Endothelial cell (in vitro differentiated cells): ENCODE results near the gene PRSS53. TPM values are rescaled to one million over a fixed set of nuclear protein-coding genes. Genes with fewer than 3 reads are reported as not detected.
A peak's percentile ranks its signal among the peaks of the same experiment; 100 is the strongest.

ENCODE experiments used
- DNase-seq: peaks from one replicate; pipeline ENCODE4 v3.0.0; 2021; ENCODE audit warnings: low spot score
- H3K27ac Mint-ChIP-seq: one replicate; pipeline ENCODE4 v1.8.0; 2021; ENCODE audit warnings: mixed read lengths, inconsistent platforms; ENCODE audit not compliant: unreplicated experiment
- H3K27me3 Mint-ChIP-seq: one replicate; pipeline ENCODE4 v1.8.0; 2021; ENCODE audit warnings: mild to moderate bottlenecking, moderate library complexity, mixed read lengths, inconsistent platforms; ENCODE audit not compliant: unreplicated experiment
- H3K36me3 Mint-ChIP-seq: one replicate; pipeline ENCODE4 v1.8.0; 2021; ENCODE audit warnings: mild to moderate bottlenecking, low read depth, mixed read lengths, inconsistent platforms; ENCODE audit not compliant: unreplicated experiment
- H3K4me1 Mint-ChIP-seq: one replicate; pipeline ENCODE4 v1.8.0; 2021; ENCODE audit warnings: mild to moderate bottlenecking, mixed read lengths, inconsistent platforms; ENCODE audit not compliant: unreplicated experiment
- H3K4me3 Mint-ChIP-seq: one replicate; pipeline ENCODE4 v1.8.0; 2021; ENCODE audit warnings: mild to moderate bottlenecking, mixed read lengths, inconsistent platforms; ENCODE audit not compliant: unreplicated experiment
- H3K9me3 Mint-ChIP-seq: one replicate; pipeline ENCODE4 v1.8.0; 2021; ENCODE audit warnings: mixed read lengths, inconsistent platforms; ENCODE audit not compliant: unreplicated experiment
- total RNA-seq: library from RNA; stranded (reverse); fragmentation: NEBNext Ultra II Directional; extraction: Animal tissue kit (Norgen Biotek cat#: 25700); gene quantifications from one replicate; pipeline ENCODE4 v1.2.1, GENCODE V29; 2021; ENCODE audit not compliant: unreplicated experiment
- TF ChIP-seq, protein P1 (sequence below): fragments of 200-600 bp; sonication (generic); IDR thresholded peaks from one replicate; pipeline ENCODE4 v1.5.0; 2021; ENCODE audit warnings: antibody characterized with exemption; ENCODE audit not compliant: unreplicated experiment

Gene PRSS53
- total RNA-seq, 1 donor from 2014 or later = 1.8 TPM

GRCh38 chr16:31118223-31119155 is 29.7 kb upstream of the PRSS53 start:
- no peak for DNase-seq
- TF ChIP-seq, protein P1, sequence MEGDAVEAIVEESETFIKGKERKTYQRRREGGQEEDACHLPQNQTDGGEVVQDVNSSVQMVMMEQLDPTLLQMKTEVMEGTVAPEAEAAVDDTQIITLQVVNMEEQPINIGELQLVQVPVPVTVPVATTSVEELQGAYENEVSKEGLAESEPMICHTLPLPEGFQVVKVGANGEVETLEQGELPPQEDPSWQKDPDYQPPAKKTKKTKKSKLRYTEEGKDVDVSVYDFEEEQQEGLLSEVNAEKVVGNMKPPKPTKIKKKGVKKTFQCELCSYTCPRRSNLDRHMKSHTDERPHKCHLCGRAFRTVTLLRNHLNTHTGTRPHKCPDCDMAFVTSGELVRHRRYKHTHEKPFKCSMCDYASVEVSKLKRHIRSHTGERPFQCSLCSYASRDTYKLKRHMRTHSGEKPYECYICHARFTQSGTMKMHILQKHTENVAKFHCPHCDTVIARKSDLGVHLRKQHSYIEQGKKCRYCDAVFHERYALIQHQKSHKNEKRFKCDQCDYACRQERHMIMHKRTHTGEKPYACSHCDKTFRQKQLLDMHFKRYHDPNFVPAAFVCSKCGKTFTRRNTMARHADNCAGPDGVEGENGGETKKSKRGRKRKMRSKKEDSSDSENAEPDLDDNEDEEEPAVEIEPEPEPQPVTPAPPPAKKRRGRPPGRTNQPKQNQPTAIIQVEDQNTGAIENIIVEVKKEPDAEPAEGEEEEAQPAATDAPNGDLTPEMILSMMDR = no peak

GRCh38 chr16:31117384-31118222 is 28.9 kb upstream of the PRSS53 start, which contains the start of gene KAT8:
TSS of gene KAT8 (plus strand) at chr16:31117664. CDS start at chr16:31117682, 18 bp downstream.
- TF ChIP-seq, protein P1 = no peak
- DNase-seq = peak; percentile 95
- Mint-ChIP-seq H3K36me3 (peaks cover 27% of the 10 kb centered on the region), H3K27me3 (peaks cover 17% of the 10 kb centered on the region), H3K27ac (peak within 1 kb of the TSS; percentile 86), H3K4me1 (peaks cover 15% of the 10 kb centered on the region), H3K4me3 (peak within 1 kb of the TSS; percentile 88), H3K9me3 (no peaks in the 10 kb centered on the region)

More at GRCh38 chr16:31118223-31119155, 29.7 kb upstream of the PRSS53 start:
- H3K4me3 Mint-ChIP-seq = peak overlapping the region; percentile 88
- no peaks in the 10 kb centered on the region for H3K9me3 Mint-ChIP-seq
- peak overlapping the region; percentile 86 for H3K27ac Mint-ChIP-seq
- peaks cover 17% of the 10 kb centered on the region for H3K27me3 Mint-ChIP-seq
- peaks cover 15% of the 10 kb centered on the region for H3K4me1 Mint-ChIP-seq
- H3K36me3 Mint-ChIP-seq = peaks cover 25% of the 10 kb centered on the region

DNA sequence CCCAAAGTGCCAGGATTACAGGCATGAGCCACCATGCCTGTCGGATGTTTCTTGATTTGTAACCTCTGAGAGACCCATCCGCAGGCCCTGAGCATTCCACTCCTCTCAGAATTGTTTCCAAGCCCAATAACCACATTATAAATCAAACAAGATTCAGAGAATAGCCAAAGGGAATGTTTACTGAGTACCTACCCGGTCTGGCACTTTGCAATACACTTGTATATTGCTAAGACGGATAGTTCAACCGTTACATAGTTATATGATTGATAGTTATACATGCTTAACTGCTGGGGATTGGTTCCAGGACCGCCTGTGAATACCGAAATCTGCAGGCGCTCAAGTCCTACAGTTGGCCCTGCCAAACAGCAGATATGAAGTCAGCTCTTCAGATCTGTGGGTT is 25.7 kb upstream of the PRSS53 start:
- Mint-ChIP-seq H3K27ac (peak overlapping the region; percentile 83), H3K9me3 (no peaks in the 10 kb centered on the region), H3K4me3 (no peak overlapping the region), H3K36me3 (peaks cover 29% of the 10 kb centered on the region), H3K27me3 (peaks cover 22% of the 10 kb centered on the region), H3K4me1 (peaks cover 18% of the 10 kb centered on the region)
- TF ChIP-seq, protein P1 = no peak
- DNase-seq = no peak

DNA sequence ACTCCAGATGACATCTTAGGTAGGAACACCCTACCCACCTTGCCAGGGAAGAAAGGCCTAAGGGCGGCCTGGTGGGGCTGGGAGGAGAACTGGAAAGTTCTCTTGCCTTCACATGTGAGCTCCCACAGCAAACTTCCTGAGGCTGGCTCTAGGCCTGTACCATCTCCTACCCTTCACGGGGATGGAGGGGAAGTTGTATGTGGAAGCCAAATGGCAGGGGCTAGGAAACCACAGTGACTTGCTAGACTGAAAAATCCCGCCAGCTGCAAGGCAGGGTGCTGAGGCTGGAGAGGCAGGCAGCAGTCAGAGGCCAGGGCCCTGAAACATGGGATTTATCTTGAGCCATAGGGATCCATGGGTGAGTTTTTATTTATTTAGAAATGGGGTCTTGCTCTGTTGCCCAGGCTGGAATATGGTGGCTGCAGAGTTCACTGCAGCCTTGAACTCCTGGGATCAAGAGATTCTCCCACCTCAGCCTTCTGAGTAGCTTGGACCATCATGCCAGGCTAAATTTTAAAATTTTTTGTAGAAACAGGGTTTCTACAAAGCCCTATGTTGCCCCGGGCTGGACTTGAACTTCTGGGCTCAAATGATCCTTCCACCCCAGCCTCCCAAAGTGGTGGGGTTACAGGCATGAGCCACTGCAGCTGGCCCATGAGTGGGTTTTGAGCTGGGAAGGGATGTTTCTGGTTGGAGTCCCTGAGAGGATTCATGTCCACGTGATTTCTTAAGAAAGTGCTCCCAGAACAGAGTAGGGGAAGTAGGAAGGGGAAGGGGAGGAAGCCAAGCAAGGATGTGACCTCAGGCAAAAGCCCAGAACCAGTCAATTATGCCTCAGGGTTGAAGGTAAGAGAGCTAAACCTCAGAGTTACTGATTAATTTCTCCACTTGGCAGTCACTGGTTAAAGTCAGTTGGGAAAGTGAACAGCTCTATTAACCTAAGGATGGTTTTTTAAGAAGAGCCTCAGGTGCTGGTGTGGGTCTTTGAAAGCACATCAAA is 24.7 kb upstream of the PRSS53 start:
- TF ChIP-seq, protein P1 = no peak
- DNase-seq = no peak
- Mint-ChIP-seq H3K27me3 (peaks cover 22% of the 10 kb centered on the region), H3K9me3 (no peaks in the 10 kb centered on the region), H3K4me3 (no peak overlapping the region), H3K4me1 (peaks cover 17% of the 10 kb centered on the region), H3K27ac (peak overlapping the region; percentile 91), H3K36me3 (peaks cover 27% of the 10 kb centered on the region)
